PC-9 (cell line): ENCODE measurements around the gene ITM2C. TPM values are rescaled to one million over a fixed set of nuclear protein-coding genes. Genes with fewer than 3 reads are reported as not detected.

Experiments used
- BruUV-seq: library from RNA; stranded (reverse); fragments of 400-500 nt; replicated peaks from 2 replicates; lab custom pipeline; 2021; lab: Mats Ljungman, UMichigan
- CTCF ChIA-PET: fragments of 300-600 bp; sonication (Branson Sonifier 250); formaldehyde crosslinking; loops from one replicate; lab custom pipeline; 2022; ENCODE audit warnings: antibody characterized with exemption; lab: Charles Lee
- POLR2A ChIA-PET: fragments of 300-600 bp; sonication (Branson Sonifier 250); formaldehyde crosslinking; loops from one replicate; lab custom pipeline; 2022; ENCODE audit warnings: antibody characterized with exemption; ENCODE audit not compliant: unreplicated experiment; lab: Charles Lee
- DNase-seq, 2 experiments: peaks; one replicate each; pipeline versions ENCODE4 v3.0.0 to v3.0.0-alpha.2; 2015 to 2022; ENCODE audit warnings: mixed read lengths in 1 of 2
- H2AFZ ChIP-seq: fragments of 200-600 bp; sonication (generic); 2 replicates; pipeline ENCODE4 v1.8.1; 2017; ENCODE audit warnings: antibody characterized with exemption
- H3F3A ChIP-seq: fragments of 200-600 bp; sonication (generic); 2 replicates; pipeline ENCODE4 v1.8.1; 2017; ENCODE audit warnings: antibody characterized with exemption, mild to moderate bottlenecking, low read depth; ENCODE audit not compliant: insufficient read depth
- H3K27ac ChIP-seq: fragments of 200-600 bp; sonication (generic); 2 replicates; pipeline ENCODE4 v1.6.1; 2016; ENCODE audit warnings: mixed run types
- H3K27me3 ChIP-seq: fragments of 200-600 bp; sonication (generic); 2 replicates; pipeline ENCODE4 v1.6.1; 2016; ENCODE audit warnings: low read depth, mixed run types; ENCODE audit not compliant: insufficient read depth
- H3K36me3 ChIP-seq: fragments of 200-600 bp; sonication (generic); 2 replicates; pipeline ENCODE4 v1.6.1; 2016; ENCODE audit warnings: low read depth, mixed run types
- H3K4me1 ChIP-seq: fragments of 200-600 bp; sonication (generic); replicated peaks from 2 replicates; pipeline ENCODE4 v1.6.1; 2016; ENCODE audit warnings: mixed run types; ENCODE audit not compliant: insufficient read depth
- H3K4me2 ChIP-seq: fragments of 200-600 bp; sonication (generic); 2 replicates; pipeline ENCODE4 v1.6.1; 2017; ENCODE audit warnings: mixed run types
- H3K4me3 ChIP-seq: fragments of 200-600 bp; sonication (generic); 2 replicates; pipeline ENCODE4 v1.6.1; 2016; ENCODE audit warnings: mixed run types
- H3K79me2 ChIP-seq: fragments of 200-600 bp; sonication (generic); 2 replicates; pipeline ENCODE4 v1.6.1; 2017; ENCODE audit warnings: low read depth, mixed run types
- H3K9me2 ChIP-seq: fragments of 200-600 bp; sonication (generic); 2 replicates; pipeline ENCODE4 v1.8.1; 2017; ENCODE audit warnings: mild to moderate bottlenecking; ENCODE audit not compliant: insufficient read depth
- H3K9me3 ChIP-seq: fragments of 200-600 bp; sonication (generic); 2 replicates; pipeline ENCODE4 v1.8.1; 2016; ENCODE audit warnings: low read depth; ENCODE audit not compliant: insufficient read depth
- H4K20me1 ChIP-seq: fragments of 200-600 bp; sonication (generic); 2 replicates; pipeline ENCODE4 v1.8.1; 2017; ENCODE audit not compliant: insufficient read depth
- EZH2 ChIP-seq: fragments of 200-600 bp; sonication (generic); IDR thresholded peaks from 2 replicates; pipeline ENCODE4 v1.8.0; 2017; ENCODE audit warnings: antibody characterized with exemption, low read depth
- intact Hi-C: fragments of 100-400 bp; cut with micrococcal nuclease; formaldehyde crosslinking; loops from one replicate; pipeline ENCODE4 v1.10.0; 2022; ENCODE audit not compliant: unreplicated experiment
- total RNA-seq: library from RNA; stranded (reverse); gene quantifications from 2 replicates; pipeline ENCODE4 v1.2.3, GENCODE V29; 2021
- TF ChIP-seq, protein P1 (sequence below): fragments of 200-600 bp; sonication (generic); conservative IDR thresholded peaks from 2 replicates; pipeline ENCODE4 v1.6.1; 2017; ENCODE audit warnings: mixed run types, antibody characterized with exemption, mild to moderate bottlenecking, moderate library complexity

Gene ITM2C
- total RNA-seq, 1 experiment from 2014 or later = 76.0 TPM

DNA sequence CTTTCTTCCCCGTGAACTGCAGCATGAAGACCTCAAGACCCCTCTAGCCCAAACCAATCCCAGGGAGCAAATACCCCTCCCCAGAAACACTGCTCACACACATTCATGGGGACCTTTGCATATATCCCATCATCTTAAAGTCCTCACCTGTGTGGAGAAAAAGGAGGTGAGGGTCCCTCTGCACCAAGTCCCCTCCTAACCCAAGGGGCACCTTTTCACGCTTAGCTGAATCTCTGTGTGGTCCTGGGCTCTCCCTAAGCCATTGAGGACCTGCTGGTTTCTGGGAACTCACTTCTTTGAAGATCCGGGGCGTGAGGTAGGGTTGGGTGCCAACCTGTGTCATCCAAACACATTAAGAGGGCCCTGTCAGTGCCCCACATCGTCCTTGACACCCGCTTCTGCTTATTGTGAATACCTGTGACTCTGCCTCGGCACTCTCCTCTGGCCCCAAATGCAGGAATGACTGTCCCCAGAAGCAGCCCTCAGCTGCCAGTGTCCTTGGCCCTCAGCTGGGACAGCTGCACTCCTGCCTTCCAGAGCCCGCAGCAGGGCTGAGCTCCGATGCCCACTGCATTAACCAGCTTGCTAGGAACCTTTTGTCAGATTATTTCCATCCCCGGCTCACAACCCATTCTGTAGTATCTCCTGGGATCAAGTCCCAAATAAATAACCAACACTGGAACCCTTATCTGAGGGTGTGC is 41.3 kb upstream of the ITM2C start:
- no peak for TF ChIP-seq EZH2
- TF ChIP-seq, protein P1, sequence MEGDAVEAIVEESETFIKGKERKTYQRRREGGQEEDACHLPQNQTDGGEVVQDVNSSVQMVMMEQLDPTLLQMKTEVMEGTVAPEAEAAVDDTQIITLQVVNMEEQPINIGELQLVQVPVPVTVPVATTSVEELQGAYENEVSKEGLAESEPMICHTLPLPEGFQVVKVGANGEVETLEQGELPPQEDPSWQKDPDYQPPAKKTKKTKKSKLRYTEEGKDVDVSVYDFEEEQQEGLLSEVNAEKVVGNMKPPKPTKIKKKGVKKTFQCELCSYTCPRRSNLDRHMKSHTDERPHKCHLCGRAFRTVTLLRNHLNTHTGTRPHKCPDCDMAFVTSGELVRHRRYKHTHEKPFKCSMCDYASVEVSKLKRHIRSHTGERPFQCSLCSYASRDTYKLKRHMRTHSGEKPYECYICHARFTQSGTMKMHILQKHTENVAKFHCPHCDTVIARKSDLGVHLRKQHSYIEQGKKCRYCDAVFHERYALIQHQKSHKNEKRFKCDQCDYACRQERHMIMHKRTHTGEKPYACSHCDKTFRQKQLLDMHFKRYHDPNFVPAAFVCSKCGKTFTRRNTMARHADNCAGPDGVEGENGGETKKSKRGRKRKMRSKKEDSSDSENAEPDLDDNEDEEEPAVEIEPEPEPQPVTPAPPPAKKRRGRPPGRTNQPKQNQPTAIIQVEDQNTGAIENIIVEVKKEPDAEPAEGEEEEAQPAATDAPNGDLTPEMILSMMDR = no peak
- H3F3A ChIP-seq = no peaks in the 10 kb centered on the region; the same call in 1 of the 2 replicates
- intact Hi-C loops = loop anchor here (5.0 to 10.0 kb wide), 3 partner anchors 234 to 631 kb away; partner anchors contain the start of gene PSMD1
- H3K4me1 ChIP-seq = no peaks in the 10 kb centered on the region
- no peaks in the 10 kb centered on the region for H3K36me3 ChIP-seq
- H3K4me2 ChIP-seq = no peak overlapping the region
- H3K27ac ChIP-seq = no peak overlapping the region
- DNase-seq = no peak
- H3K9me2 ChIP-seq = no peaks in the 10 kb centered on the region
- no peaks in the 10 kb centered on the region for H3K9me3 ChIP-seq
- H3K79me2 ChIP-seq = no peaks in the 10 kb centered on the region
- CTCF ChIA-PET = interaction anchor here (0.7 kb wide), 1 partner anchor 235 kb away, joined by 3 read pairs; no protein-coding TSS in a partner anchor
- H2AFZ ChIP-seq = no peak overlapping the region
- no peaks in the 10 kb centered on the region for H4K20me1 ChIP-seq
- no TSS peak for BruUV-seq
- H3K4me3 ChIP-seq = no peak overlapping the region
- POLR2A ChIA-PET = no interaction called here
- 0 out of 2 replicates have a peak, but pooled peaks cover 3% of the 10 kb centered on the region for H3K27me3 ChIP-seq

DNA sequence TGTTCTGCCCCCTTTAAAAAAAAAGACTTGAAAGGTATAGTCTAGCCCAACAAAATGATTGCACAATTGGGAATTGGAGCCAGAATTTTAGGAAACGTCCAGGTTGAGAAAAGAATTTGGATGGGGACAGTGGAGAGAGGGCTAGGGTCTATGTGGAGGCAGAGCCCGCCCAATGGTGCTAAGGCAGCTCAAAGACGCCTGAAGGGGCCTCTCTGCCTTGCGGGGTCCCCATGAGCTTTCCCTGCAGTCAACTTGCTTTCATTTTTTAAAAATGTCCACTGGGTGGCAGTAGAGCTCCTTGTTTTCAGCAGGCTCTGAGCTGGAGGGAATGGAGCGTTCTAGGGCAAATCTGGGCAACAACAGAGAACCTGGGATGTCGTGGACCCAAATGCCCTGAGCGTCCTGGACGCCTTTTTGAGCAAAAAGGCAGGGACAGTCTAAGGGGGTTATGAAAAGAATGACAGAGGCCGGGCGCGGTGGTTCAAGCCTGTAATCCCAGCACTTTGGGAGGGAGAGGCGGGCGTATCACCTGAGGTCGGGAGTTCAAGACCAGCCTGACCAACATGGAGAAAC is 40.2 kb upstream of the ITM2C start:
- H3K4me3 ChIP-seq = peak overlapping the region; percentile 31; the same call in 1 of the 2 replicates
- H4K20me1 ChIP-seq = no peaks in the 10 kb centered on the region
- H3K9me3 ChIP-seq = no peaks in the 10 kb centered on the region
- intact Hi-C loops = loop anchor here (1.0 to 10.0 kb wide), 5 partner anchors 163 to 630 kb away; partner anchors contain the start of gene PSMD1
- H3K4me2 ChIP-seq = peak overlapping the region; percentile 74
- no peak overlapping the region for H3K27ac ChIP-seq
- H3K9me2 ChIP-seq = no peaks in the 10 kb centered on the region
- no peaks in the 10 kb centered on the region for H3K4me1 ChIP-seq
- H3F3A ChIP-seq = no peaks in the 10 kb centered on the region; the same call in 1 of the 2 replicates
- no peaks in the 10 kb centered on the region for H3K36me3 ChIP-seq
- TF ChIP-seq, protein P1 = peak; percentile 88
- no peak for TF ChIP-seq EZH2
- H2AFZ ChIP-seq = no peak overlapping the region
- 0 out of 2 replicates have a peak, but pooled peaks cover 3% of the 10 kb centered on the region for H3K27me3 ChIP-seq
- peak; percentile 53 to 58 for DNase-seq
- ChIA-PET CTCF (interaction anchor here (0.5 to 1.1 kb wide), 10 partner anchors 9 to 657 kb away, joined by 3 to 24 read pairs (median 3); no protein-coding TSS in a partner anchor), POLR2A (no interaction called here)
- H3K79me2 ChIP-seq = no peaks in the 10 kb centered on the region
- BruUV-seq = TSS peak; percentile 15

DNA sequence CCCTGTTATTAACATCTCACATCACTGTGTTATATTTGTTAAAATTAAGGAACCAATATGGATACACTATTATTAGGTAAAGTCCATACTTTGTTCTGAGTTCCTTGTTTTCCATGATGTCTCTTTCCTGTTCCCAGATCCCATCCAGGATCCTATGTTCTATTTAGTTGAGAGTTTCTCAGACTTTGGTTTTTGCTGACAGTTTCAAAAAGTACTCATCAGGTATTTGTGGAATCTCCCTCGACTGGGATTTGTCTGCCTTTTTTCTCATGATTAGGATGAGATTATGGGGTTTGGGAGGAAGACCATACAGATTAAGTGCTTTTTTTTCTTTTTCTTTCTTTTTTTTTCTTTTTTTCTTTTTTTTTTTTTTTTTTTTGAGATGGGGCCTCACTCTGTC is 39.4 kb upstream of the ITM2C start:
- POLR2A ChIA-PET = no interaction called here
- Histone ChIP-seq H3K9me2 (no peaks in the 10 kb centered on the region), H3K79me2 (no peaks in the 10 kb centered on the region), H3K36me3 (no peaks in the 10 kb centered on the region), H3K4me1 (no peaks in the 10 kb centered on the region), H3K27ac (no peak overlapping the region), H3F3A (no peaks in the 10 kb centered on the region; the same call in 1 of the 2 replicates), H3K4me3 (no peak overlapping the region), H3K27me3 (0 out of 2 replicates have a peak, but pooled peaks cover 3% of the 10 kb centered on the region), H3K9me3 (no peaks in the 10 kb centered on the region), H3K4me2 (no peak overlapping the region), H2AFZ (no peak overlapping the region), H4K20me1 (no peaks in the 10 kb centered on the region)
- DNase-seq = no peak
- CTCF ChIA-PET = interaction anchor here (0.7 kb wide), 1 partner anchor 986 kb away, joined by 3 read pairs; no protein-coding TSS in a partner anchor
- BruUV-seq = no TSS peak
- intact Hi-C loops = loop anchor here (2.0 to 10.0 kb wide), 3 partner anchors 399 to 629 kb away; no protein-coding TSS in a partner anchor
- TF ChIP-seq EZH2 = no peak
- TF ChIP-seq, protein P1 = no peak
